GM10266 (cell line): ENCODE results near the gene MYO1A.
"Not testable (repeated sequence)": the region's sequence is repeated elsewhere in the genome, so short reads cannot be mapped to it uniquely, and the experiment has no call there.

Experiments
- DNase-seq: peaks from one replicate; pipeline ENCODE4 v3.0.0; 2012; ENCODE audit errors: extremely low spot score
- CTCF ChIP-seq: IDR thresholded peaks from 2 replicates; pipeline ENCODE4 v1.5.1; 2012; ENCODE audit warnings: mild to moderate bottlenecking, low read depth; ENCODE audit not compliant: control insufficient read depth, insufficient read depth; ENCODE audit errors: missing control alignments

MYO1A gene

GRCh38 chr12:57085999-57086492 lies 36.1 kb upstream of the MYO1A start:
- DNase-seq = no peak
- TF ChIP-seq CTCF = no peak

- TF ChIP-seq CTCF = no peak
Observed at GRCh38 chr12:57080855-57081254, 30.9 kb upstream of the MYO1A start.

GRCh38 chr12:57079821-57080220 lies 29.9 kb upstream of the MYO1A start:
- TF ChIP-seq CTCF = no peak
- no peak for DNase-seq

More at GRCh38 chr12:57080855-57081254, 30.9 kb upstream of the MYO1A start:
- no peak for DNase-seq

GRCh38 chr12:57078519-57079404 lies 28.8 kb upstream of the MYO1A start, which contains the start of gene NEMP1:
Gene NEMP1 (minus strand): TSS chr12:57078791. CDS start chr12:57078745, 46 bp downstream.
- TF ChIP-seq CTCF = no peak

GRCh38 chr12:57073566-57074450 lies 23.9 kb upstream of the MYO1A start:
- DNase-seq = not testable (repeated sequence)

More at GRCh38 chr12:57078519-57079404, 28.8 kb upstream of the MYO1A start, which contains the start of gene NEMP1:
- peak; percentile 89 for DNase-seq

- no peak for DNase-seq
Observed at GRCh38 chr12:57072661-57073060, 22.7 kb upstream of the MYO1A start.

More at GRCh38 chr12:57072661-57073060, 22.7 kb upstream of the MYO1A start:
- TF ChIP-seq CTCF = no peak
